ENCODE data around the gene PSD.

PSD gene

DNA sequence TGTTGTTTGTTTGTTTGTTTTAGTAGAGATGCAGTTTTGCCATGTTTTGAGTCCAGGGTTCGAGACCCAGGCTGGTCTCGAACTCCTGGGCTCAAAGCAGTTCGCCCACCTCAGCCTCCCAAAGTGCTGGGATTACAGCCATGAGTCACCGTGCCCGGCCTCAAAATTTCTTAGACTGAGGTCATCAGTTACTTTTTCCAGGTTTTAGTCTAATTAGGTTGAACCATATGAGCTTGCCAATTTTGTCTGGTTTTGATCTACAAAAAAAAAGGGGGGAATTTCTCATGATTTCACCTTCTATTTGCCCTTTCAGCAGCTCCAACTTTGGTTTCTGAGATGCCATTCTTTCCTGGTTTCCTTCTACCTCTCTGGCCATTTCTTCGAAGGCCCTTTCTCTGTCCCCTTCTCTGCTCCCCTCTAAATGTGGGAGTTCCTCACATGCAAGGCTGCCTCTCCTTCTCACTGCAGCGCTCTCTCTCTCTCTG lies 8.3 kb upstream of the PSD start:
- no peak overlapping the region for H3K4me3 ChIP-seq (replicated peaks; ENCODE audit: low read depth, low read length)
- no peak for DNase-seq (ENCODE audit: extremely low read depth, low read depth)
- TF ChIP-seq, protein P1, sequence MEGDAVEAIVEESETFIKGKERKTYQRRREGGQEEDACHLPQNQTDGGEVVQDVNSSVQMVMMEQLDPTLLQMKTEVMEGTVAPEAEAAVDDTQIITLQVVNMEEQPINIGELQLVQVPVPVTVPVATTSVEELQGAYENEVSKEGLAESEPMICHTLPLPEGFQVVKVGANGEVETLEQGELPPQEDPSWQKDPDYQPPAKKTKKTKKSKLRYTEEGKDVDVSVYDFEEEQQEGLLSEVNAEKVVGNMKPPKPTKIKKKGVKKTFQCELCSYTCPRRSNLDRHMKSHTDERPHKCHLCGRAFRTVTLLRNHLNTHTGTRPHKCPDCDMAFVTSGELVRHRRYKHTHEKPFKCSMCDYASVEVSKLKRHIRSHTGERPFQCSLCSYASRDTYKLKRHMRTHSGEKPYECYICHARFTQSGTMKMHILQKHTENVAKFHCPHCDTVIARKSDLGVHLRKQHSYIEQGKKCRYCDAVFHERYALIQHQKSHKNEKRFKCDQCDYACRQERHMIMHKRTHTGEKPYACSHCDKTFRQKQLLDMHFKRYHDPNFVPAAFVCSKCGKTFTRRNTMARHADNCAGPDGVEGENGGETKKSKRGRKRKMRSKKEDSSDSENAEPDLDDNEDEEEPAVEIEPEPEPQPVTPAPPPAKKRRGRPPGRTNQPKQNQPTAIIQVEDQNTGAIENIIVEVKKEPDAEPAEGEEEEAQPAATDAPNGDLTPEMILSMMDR (IDR thresholded peaks at IDR 0.05; ENCODE audit: low read depth, low read length, missing control alignments), result no peak

DNA sequence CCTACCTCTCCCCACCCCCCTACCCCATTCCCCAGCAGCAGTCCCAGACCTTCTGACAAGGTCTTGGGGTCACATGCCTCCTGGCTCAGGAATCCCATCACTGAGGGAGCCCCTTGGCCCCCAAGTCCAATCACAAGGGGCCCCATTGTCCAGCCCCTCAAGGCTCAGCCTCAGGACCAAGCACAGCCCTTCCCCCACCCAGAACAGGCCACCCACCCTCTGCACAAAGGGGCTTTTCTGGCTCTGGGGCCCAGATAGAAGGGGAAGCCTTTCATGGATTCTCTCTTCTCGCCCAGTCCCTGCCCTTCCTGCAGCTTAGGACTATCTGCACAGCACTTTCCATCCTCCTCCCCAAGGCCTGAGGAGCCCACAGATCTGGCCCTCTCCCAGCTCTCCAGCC lies 6.9 kb upstream of the PSD start:
- DNase-seq (ENCODE audit: extremely low read depth, low read depth), result no peak
- no peak overlapping the region for H3K4me3 ChIP-seq (replicated peaks; ENCODE audit: low read depth, low read length)
- TF ChIP-seq, protein P1 (IDR thresholded peaks at IDR 0.05; ENCODE audit: low read depth, low read length, missing control alignments), result no peak

DNA sequence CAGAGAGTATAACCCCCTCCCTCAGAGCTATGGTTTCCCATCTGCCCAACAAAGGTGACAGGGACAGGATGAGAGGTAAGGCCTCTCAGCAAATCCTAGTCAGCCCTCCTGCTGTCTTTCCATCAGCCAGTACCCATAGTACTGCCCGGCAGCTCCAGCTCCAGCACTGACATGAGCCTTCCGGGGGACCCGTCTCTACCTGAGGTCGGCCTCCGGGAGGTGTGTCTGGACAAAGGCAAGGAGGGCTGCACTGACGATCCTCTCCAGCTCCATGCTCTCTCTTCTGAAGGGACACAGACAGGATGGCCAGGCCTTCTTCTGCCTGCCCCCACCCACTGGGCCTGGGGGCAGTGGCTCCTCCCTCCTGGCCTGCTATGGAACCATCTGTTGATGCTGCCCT lies 6.3 kb upstream of the PSD start:
- no peak for DNase-seq (ENCODE audit: extremely low read depth, low read depth)
- TF ChIP-seq, protein P1 (IDR thresholded peaks at IDR 0.05; ENCODE audit: low read depth, low read length, missing control alignments), result no peak
- no peak overlapping the region for H3K4me3 ChIP-seq (replicated peaks; ENCODE audit: low read depth, low read length)

DNA sequence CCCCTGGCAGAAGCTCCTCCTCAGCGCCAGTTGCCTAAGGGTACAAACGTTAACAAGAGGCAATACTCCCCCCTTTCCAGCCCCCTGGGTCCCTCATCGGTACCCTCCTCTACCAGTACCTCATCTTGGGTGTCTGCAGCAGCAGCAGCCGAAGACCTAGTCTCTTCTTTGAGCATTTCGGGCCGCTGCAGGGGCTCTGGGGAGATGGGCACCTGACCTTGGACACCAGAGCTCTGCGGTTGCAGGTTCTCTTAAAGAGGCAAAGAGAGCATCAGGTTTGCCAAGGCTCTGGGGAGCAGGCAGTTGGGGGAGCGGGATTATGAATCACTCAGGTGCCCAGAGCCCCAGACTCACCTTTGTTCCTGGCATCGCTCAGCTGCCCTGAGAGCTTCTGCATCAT lies 5.6 kb upstream of the PSD start:
- H3K4me3 ChIP-seq (replicated peaks; ENCODE audit: low read depth, low read length), result no peak overlapping the region
- DNase-seq (ENCODE audit: extremely low read depth, low read depth), result no peak
- TF ChIP-seq, protein P1 (IDR thresholded peaks at IDR 0.05; ENCODE audit: low read depth, low read length, missing control alignments), result no peak

DNA sequence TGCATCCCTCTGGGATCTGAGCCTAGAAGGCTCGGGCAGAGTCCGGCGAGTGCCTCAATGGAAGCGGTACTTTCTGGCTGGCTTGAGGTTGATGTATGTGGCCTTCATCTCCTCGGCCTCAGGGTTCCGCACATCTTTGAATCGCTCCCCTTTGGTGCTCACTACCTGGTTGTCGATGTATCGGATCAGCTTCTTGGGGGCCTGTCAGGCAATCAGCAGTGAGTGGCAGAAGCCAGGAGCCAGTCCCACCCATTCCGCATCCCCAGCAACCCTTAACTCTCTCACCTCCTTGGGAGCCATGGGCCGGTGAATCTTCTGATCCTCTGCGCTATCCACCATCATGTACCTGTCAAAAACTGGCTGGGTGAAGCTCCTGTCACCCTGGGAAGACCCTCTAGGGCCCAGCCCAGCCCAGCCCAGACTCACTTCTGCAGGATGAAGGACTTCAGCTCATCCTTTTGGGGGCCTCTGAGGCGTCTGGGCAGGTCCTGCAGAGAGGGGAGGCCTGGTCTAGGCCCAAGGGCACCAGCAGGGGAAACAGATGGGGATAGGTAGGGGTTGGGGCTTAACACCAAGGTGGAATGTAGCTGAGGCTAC lies 4.9 kb upstream of the PSD start:
- no peak overlapping the region for H3K4me3 ChIP-seq (replicated peaks; ENCODE audit: low read depth, low read length)
- TF ChIP-seq, protein P1 (IDR thresholded peaks at IDR 0.05; ENCODE audit: low read depth, low read length, missing control alignments), result no peak
- DNase-seq (ENCODE audit: extremely low read depth, low read depth), result no peak

DNA sequence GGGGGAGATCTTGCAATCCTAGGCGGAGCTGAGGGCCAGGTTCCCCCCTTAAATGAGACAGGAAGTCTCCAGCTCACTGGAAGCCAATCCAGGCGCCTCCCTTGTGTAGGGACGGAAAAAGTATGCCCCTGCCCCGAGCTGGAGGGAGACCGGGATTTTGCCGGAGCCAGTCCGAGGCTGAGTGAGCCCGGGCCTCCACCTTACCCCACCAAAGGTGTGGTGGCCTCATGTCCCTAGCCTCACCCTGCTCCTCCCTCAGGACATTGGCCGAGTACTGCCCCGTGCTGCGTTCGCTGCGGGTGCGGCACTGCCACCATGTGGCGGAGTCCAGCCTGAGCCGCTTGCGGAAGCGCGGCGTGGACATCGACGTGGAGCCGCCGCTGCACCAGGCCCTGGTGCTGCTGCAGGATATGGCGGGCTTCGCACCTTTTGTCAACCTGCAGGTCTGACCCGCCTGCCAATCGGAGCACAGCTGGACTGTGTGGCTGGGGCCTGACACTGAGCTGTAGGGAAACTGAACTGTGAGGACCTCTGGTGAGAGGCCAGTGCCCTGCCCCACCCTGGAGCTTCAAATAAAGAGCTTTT lies 4.1 kb upstream of the PSD start:
- peak overlapping the region; percentile 91 for H3K4me3 ChIP-seq (replicated peaks; ENCODE audit: low read depth, low read length)
- TF ChIP-seq, protein P1 (IDR thresholded peaks at IDR 0.05; ENCODE audit: low read depth, low read length, missing control alignments), result peak; percentile 81
- no peak for DNase-seq (ENCODE audit: extremely low read depth, low read depth)
